Endodermal cell (in vitro differentiated cells): ENCODE measurements around the gene PDP2. TPM values are rescaled to one million over a fixed set of nuclear protein-coding genes. Genes with fewer than 3 reads are reported as not detected.
"Not testable (repeated sequence)": the region's sequence is repeated elsewhere in the genome, so short reads cannot be mapped to it uniquely, and the experiment has no call there.

ENCODE experiments used
- DNase-seq: peaks from one replicate; pipeline ENCODE4 v3.0.0-alpha.2; 2017
- H3K27ac ChIP-seq: 2 replicates; pipeline ENCODE4 v1.5.1; 2013; ENCODE audit warnings: mild to moderate bottlenecking, low read depth, low read length, moderate library complexity
- H3K27me3 ChIP-seq: 2 replicates; pipeline ENCODE4 v1.6.1; 2013; ENCODE audit warnings: mild to moderate bottlenecking, low read length, moderate library complexity; ENCODE audit not compliant: insufficient read depth, control insufficient read depth, poor library complexity, severe bottlenecking
- H3K36me3 ChIP-seq: 2 replicates; pipeline ENCODE4 v1.7.0; 2013; ENCODE audit warnings: mild to moderate bottlenecking, low read length, moderate library complexity; ENCODE audit not compliant: control insufficient read depth, insufficient read depth
- H3K4me1 ChIP-seq: one replicate; pipeline ENCODE4 v1.7.0; 2013; ENCODE audit warnings: low read length; ENCODE audit not compliant: control insufficient read depth, insufficient read depth
- H3K4me3 ChIP-seq: 2 replicates; pipeline ENCODE4 v1.5.1; 2013; ENCODE audit warnings: mild to moderate bottlenecking, low read length, moderate library complexity
- H3K9ac ChIP-seq: 2 replicates; pipeline ENCODE4 v1.6.1; 2013; ENCODE audit warnings: mild to moderate bottlenecking, low read length, moderate library complexity; ENCODE audit not compliant: poor library complexity, severe bottlenecking; ENCODE audit errors: extremely low read depth
- H3K9me3 ChIP-seq: 2 replicates; pipeline ENCODE4 v1.6.1; 2013; ENCODE audit warnings: mild to moderate bottlenecking, low read length, moderate library complexity; ENCODE audit not compliant: control insufficient read depth
- H3K27ac Mint-ChIP-seq: 2 replicates; pipeline ENCODE4 v1.8.0; 2020; ENCODE audit warnings: mixed read lengths
- H3K27me3 Mint-ChIP-seq: 2 replicates; pipeline ENCODE4 v1.8.0; 2021; ENCODE audit warnings: mild to moderate bottlenecking, mixed read lengths; ENCODE audit not compliant: insufficient read depth
- H3K36me3 Mint-ChIP-seq: 2 replicates; pipeline ENCODE4 v1.8.0; 2020; ENCODE audit warnings: low read depth, mixed read lengths
- H3K4me1 Mint-ChIP-seq: 2 replicates; pipeline ENCODE4 v1.8.0; 2020; ENCODE audit warnings: mixed read lengths
- H3K4me3 Mint-ChIP-seq: 2 replicates; pipeline ENCODE4 v1.8.0; 2020; ENCODE audit warnings: mild to moderate bottlenecking, moderate library complexity, mixed read lengths
- H3K9me3 Mint-ChIP-seq: 2 replicates; pipeline ENCODE4 v1.8.0; 2020; ENCODE audit warnings: mild to moderate bottlenecking, mixed read lengths
- CTCF ChIP-seq: fragments of 200-600 bp; sonication (generic); conservative IDR thresholded peaks from 2 replicates; pipeline ENCODE4 v1.5.0; 2021; ENCODE audit warnings: antibody characterized with exemption, mild to moderate bottlenecking
- WGBS, 2 experiments: methylation state at CpG; one replicate each; pipeline versions ENCODE4 v1.1.5 to v1.1.7; 2013; ENCODE audit warnings: missing lambda C conversion rate in 2 of 2, mixed read lengths in 1 of 2; ENCODE audit not compliant: insufficient coverage in 1 of 2, insufficient read length in 1 of 2; 5-methylcytosine and 5-hydroxymethylcytosine counted together
- total RNA-seq, 2 donors: library from RNA; stranded (reverse); fragmentation: NEBNext Ultra II Directional in 1 of 2; extraction: Animal tissue kit (Norgen Biotek cat#: 25700) in 1 of 2; gene quantifications; 2 replicates in 1 of 2; 3 replicates in 1 of 2; pipeline ENCODE4 v1.2.1, GENCODE V29; 2021

PDP2 gene
- total RNA-seq, 2 donors from 2014 or later = 23.1 to 31.5 TPM

GRCh38 chr16:66895999-66896398, 15.7 kb downstream of the PDP2 start:
- H3K4me3 ChIP-seq = no peak overlapping the region
- 89 to 100% methylated on average over 1 to 3 of the region's 3 CpGs for WGBS, 2 experiments
- TF ChIP-seq CTCF = no peak
- no peak overlapping the region for H3K4me3 Mint-ChIP-seq
- peaks cover 10% of the 10 kb centered on the region for H3K4me1 ChIP-seq
- peaks cover 7% of the 10 kb centered on the region for H3K27me3 Mint-ChIP-seq
- peaks cover 15% of the 10 kb centered on the region for H3K4me1 Mint-ChIP-seq
- H3K27ac ChIP-seq = no peak overlapping the region
- no peaks in the 10 kb centered on the region for H3K36me3 Mint-ChIP-seq
- H3K9ac ChIP-seq = no peak overlapping the region
- H3K27me3 ChIP-seq = no peaks in the 10 kb centered on the region
- H3K36me3 ChIP-seq = peaks cover 5% of the 10 kb centered on the region
- no peaks in the 10 kb centered on the region for H3K9me3 Mint-ChIP-seq
- DNase-seq = no peak
- H3K9me3 ChIP-seq = no peaks in the 10 kb centered on the region
- H3K27ac Mint-ChIP-seq = peak overlapping the region; percentile 10

DNA sequence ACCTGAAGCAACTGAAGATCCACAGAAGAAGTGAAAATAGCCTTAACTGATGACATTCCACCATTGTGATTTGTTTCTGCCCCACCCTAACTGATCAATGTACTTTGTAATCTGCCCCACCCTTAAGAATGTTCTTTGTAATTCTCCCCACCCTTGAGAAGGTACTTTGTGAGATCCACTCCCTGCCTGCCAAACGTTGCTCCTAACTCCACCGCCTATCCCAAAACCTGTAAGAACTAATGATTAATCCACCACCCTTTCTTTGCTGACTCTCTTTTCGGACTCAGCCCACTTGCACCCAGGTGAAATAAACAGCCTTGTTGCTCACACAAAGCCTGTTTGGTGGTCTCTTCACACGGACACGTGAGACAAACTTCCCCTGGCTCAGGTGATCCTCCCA, 16.4 kb downstream of the PDP2 start:
- peaks cover 15% of the 10 kb centered on the region for H3K4me1 Mint-ChIP-seq
- H3K27ac Mint-ChIP-seq, H3K27ac ChIP-seq, H3K4me1 ChIP-seq, H3K27me3 Mint-ChIP-seq, H3K4me3 Mint-ChIP-seq, DNase-seq, H3K36me3 Mint-ChIP-seq, H3K9me3 Mint-ChIP-seq, H3K36me3 ChIP-seq, H3K27me3 ChIP-seq, H3K4me3 ChIP-seq, H3K9ac ChIP-seq, H3K9me3 ChIP-seq: not testable (repeated sequence)
- 64 to 75% methylated on average over 3 to 5 of the region's 5 CpGs for WGBS, 2 experiments

DNA sequence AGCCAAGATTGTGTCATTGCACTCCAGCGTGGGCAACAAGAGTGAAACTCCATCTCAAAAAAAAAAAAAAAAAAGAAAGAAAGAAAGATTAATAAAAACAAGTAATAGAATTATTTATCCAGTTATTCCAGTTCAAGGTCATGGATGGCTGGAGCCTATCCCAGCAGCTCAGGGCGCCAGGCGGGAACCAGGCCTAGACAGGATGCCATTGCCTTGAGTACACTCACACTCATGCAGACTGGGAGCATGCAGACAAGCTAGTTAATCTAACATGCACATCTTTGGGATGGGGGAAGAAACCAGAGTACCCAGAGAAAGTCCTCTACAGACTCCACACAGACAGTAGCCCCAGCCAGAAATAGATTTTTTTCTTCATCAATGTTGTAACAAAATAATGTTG, 17.9 kb downstream of the PDP2 start:
- TF ChIP-seq CTCF = no peak
- Histone ChIP-seq H3K27ac (no peak overlapping the region), H3K27me3 (no peaks in the 10 kb centered on the region), H3K9ac (no peak overlapping the region), H3K4me1 (peaks cover 10% of the 10 kb centered on the region), H3K4me3 (no peak overlapping the region), H3K9me3 (no peaks in the 10 kb centered on the region), H3K36me3 (no peaks in the 10 kb centered on the region)
- Mint-ChIP-seq H3K27ac (no peak overlapping the region), H3K36me3 (no peaks in the 10 kb centered on the region), H3K4me1 (peaks cover 15% of the 10 kb centered on the region), H3K9me3 (no peaks in the 10 kb centered on the region), H3K4me3 (no peak overlapping the region), H3K27me3 (peaks cover 7% of the 10 kb centered on the region)
- no peak for DNase-seq
- WGBS, 2 experiments = 95 to 100% methylated on average over 1 to 2 of the region's 3 CpGs

DNA sequence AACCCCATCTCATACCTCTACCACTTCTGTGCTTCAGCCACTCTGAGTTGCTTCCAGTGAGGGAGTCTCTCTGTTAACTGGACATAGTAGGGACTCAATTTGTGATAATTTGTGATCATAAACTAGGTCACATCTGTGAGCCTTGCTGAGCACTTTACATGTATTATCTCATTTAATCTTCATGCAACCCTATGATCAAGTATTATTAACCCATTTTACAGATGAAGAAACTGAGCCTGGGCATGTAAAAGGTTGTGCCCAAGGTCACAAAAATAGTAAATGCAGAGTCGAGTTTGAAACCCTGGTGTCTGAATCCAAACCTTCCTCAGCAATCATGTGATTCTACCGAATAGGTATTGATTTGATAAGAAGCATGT, 18.6 kb downstream of the PDP2 start:
- Mint-ChIP-seq H3K9me3 (no peaks in the 10 kb centered on the region), H3K4me3 (no peak overlapping the region), H3K27ac (no peak overlapping the region), H3K36me3 (no peaks in the 10 kb centered on the region), H3K4me1 (peaks cover 15% of the 10 kb centered on the region), H3K27me3 (peaks cover 7% of the 10 kb centered on the region)
- Histone ChIP-seq H3K4me1 (peaks cover 10% of the 10 kb centered on the region), H3K27ac (no peak overlapping the region), H3K36me3 (no peaks in the 10 kb centered on the region), H3K9me3 (no peaks in the 10 kb centered on the region), H3K27me3 (no peaks in the 10 kb centered on the region), H3K4me3 (no peak overlapping the region), H3K9ac (no peak overlapping the region)
- WGBS, 2 experiments = 94 to 100% methylated on average over 2 of the region's 2 CpGs
- no peak for TF ChIP-seq CTCF
- no peak for DNase-seq
